Daoy (cell line): Measurements from ENCODE around the gene LSS. TPM values are rescaled to one million over a fixed set of nuclear protein-coding genes. Genes with fewer than 3 reads are reported as not detected.

ENCODE experiments used
- DNase-seq: peaks from one replicate; pipeline ENCODE4 v3.0.0-alpha.2; 2015; ENCODE audit warnings: low read depth
- total RNA-seq: library from RNA; depleted of rRNA; stranded (reverse); fragments of >200 nt; shearing (Covaris generic); gene quantifications from 2 replicates; pipeline ENCODE4 v1.2.3, GENCODE V29; 2014; rRNA removed

The LSS gene
- total RNA-seq, 1 experiment from 2014 or later, result 25.3 TPM

- DNase-seq, result no peak
Measured at GRCh38 chr21:46139686-46140085, 88.9 kb downstream of the LSS start.

- DNase-seq, result no peak
Measured at GRCh38 chr21:46138383-46138970, 90.1 kb downstream of the LSS start.

Other genes with a start within 250 kb of the LSS start
- gene COL6A1, start 247.0 kb downstream of the LSS start, total RNA-seq, result 444 and 536 TPM in 2 replicates
- 456 and 480 TPM in 2 replicates for gene COL6A2, start 130.7 kb downstream of the LSS start, total RNA-seq
- gene FTCD, start 73.2 kb downstream of the LSS start, total RNA-seq, result 0.34 TPM in 1 of 2 replicates, not detected in the other
- 3.9 and 8.7 TPM in 2 replicates for gene SPATC1L, start 44.3 kb downstream of the LSS start, total RNA-seq
- 72.7 and 100.0 TPM in 2 replicates for gene MCM3AP, start 56.8 kb upstream of the LSS start, total RNA-seq
- 21.4 and 25.8 TPM in 2 replicates for gene YBEY, start 57.6 kb upstream of the LSS start, total RNA-seq
- 12.4 and 16.9 TPM in 2 replicates for gene C21orf58, start 95.1 kb upstream of the LSS start, total RNA-seq
- gene PCNT, start 95.4 kb upstream of the LSS start, total RNA-seq, result 20.4 and 32.0 TPM in 2 replicates
- gene DIP2A, start 230.1 kb upstream of the LSS start, total RNA-seq, result 11.5 and 16.4 TPM in 2 replicates